OCI-LY7 (cell line): ENCODE data around the gene PRR20A. TPM values are rescaled to one million over a fixed set of nuclear protein-coding genes. Genes with fewer than 3 reads are reported as not detected.
"Not testable (repeated sequence)": the region's sequence is repeated elsewhere in the genome, so short reads cannot be mapped to it uniquely, and the experiment has no call there.

Experiments
- Bru-seq: library from RNA; stranded (reverse); fragments of 400-500 nt; gene quantifications from one replicate; lab custom pipeline; 2021; lab: Mats Ljungman, UMichigan
- BruChase-seq, 2 experiments: library from RNA; stranded (reverse); fragments of 400-500 nt; gene quantifications; one replicate each; lab custom pipeline; 2021; lab: Mats Ljungman, UMichigan
- BruUV-seq: library from RNA; stranded (reverse); fragments of 400-500 nt; replicated peaks from 2 replicates; lab custom pipeline; 2021; lab: Mats Ljungman, UMichigan
- CTCF ChIA-PET: fragments of 300-600 bp; sonication (Branson Sonifier 250); formaldehyde crosslinking; loops from one replicate; lab custom pipeline; 2022; ENCODE audit warnings: antibody characterized with exemption; ENCODE audit not compliant: unreplicated experiment; lab: Charles Lee
- POLR2A ChIA-PET: fragments of 300-600 bp; sonication (Branson Sonifier 250); formaldehyde crosslinking; loops from one replicate; lab custom pipeline; 2022; ENCODE audit warnings: antibody characterized with exemption; lab: Charles Lee
- DNase-seq: peaks from one replicate; pipeline ENCODE4 v3.0.0-alpha.2; 2015; ENCODE audit warnings: low spot score
- H2AFZ ChIP-seq: fragments of 200-600 bp; sonication (generic), shearing (Covaris generic); 2 replicates; pipeline ENCODE4 v1.6.1; 2014; ENCODE audit warnings: mild to moderate bottlenecking, antibody characterized with exemption, low read length, moderate library complexity
- H3K27ac ChIP-seq: fragments of 200-600 bp; sonication (generic); 2 replicates; pipeline ENCODE4 v1.5.1; 2014; ENCODE audit warnings: mixed run types, low read depth, mild to moderate bottlenecking, moderate library complexity, low read length, inconsistent platforms; ENCODE audit not compliant: poor library complexity, severe bottlenecking
- H3K36me3 ChIP-seq: fragments of 200-600 bp; sonication (generic); 2 replicates; pipeline ENCODE4 v1.6.1; 2014; ENCODE audit warnings: mild to moderate bottlenecking, antibody characterized with exemption, low read length, moderate library complexity, mixed read lengths; ENCODE audit not compliant: insufficient read depth
- H3K4me1 ChIP-seq: fragments of 200-600 bp; sonication (generic); 2 replicates; pipeline ENCODE4 v1.5.1; 2014; ENCODE audit warnings: mild to moderate bottlenecking, low read length; ENCODE audit not compliant: insufficient read depth, poor library complexity, severe bottlenecking
- H3K4me2 ChIP-seq: fragments of 200-600 bp; sonication (generic); 2 replicates; pipeline ENCODE4 v1.6.1; 2014; ENCODE audit warnings: mild to moderate bottlenecking, low read length
- H3K4me3 ChIP-seq: fragments of 200-600 bp; sonication (generic); 2 replicates; pipeline ENCODE4 v1.5.1; 2014; ENCODE audit warnings: mild to moderate bottlenecking, low read depth, low read length; ENCODE audit not compliant: poor library complexity, severe bottlenecking
- H3K79me2 ChIP-seq: fragments of 200-600 bp; sonication (generic); 2 replicates; pipeline ENCODE4 v1.6.1; 2016; ENCODE audit warnings: low read depth, mild to moderate bottlenecking, low read length, moderate library complexity, mixed read lengths; ENCODE audit not compliant: insufficient read depth
- H3K9me2 ChIP-seq: fragments of 200-600 bp; sonication (generic); 2 replicates; pipeline ENCODE4 v1.6.1; 2016; ENCODE audit warnings: mild to moderate bottlenecking, low read length, mixed read lengths; ENCODE audit not compliant: insufficient read depth
- H3K9me3 ChIP-seq: fragments of 200-600 bp; sonication (generic); 2 replicates; pipeline ENCODE4 v1.6.1; 2014; ENCODE audit warnings: mild to moderate bottlenecking, mixed run types, low read length, mixed read lengths
- H4K20me1 ChIP-seq: fragments of 200-600 bp; sonication (generic); 2 replicates; pipeline ENCODE4 v1.6.1; 2014; ENCODE audit warnings: mild to moderate bottlenecking, antibody characterized with exemption, low read length, moderate library complexity, mixed read lengths; ENCODE audit not compliant: insufficient read depth
- EZH2phosphoT487 ChIP-seq: fragments of 200-600 bp; sonication (generic); IDR thresholded peaks from 2 replicates; pipeline ENCODE4 v1.6.1; 2018; ENCODE audit warnings: low read depth, borderline replicate concordance, mild to moderate bottlenecking, mixed run types, antibody characterized with exemption, low read length, moderate library complexity, mixed read lengths
- intact Hi-C: fragments of 100-400 bp; cut with micrococcal nuclease; formaldehyde crosslinking; loops from one replicate; pipeline ENCODE4 v1.10.0; 2022; ENCODE audit not compliant: unreplicated experiment
- long read RNA-seq: library from polyadenylated mRNA; stranded (forward); transcript quantifications from one replicate; pipeline ENCODE4 v2.0.0, GENCODE V29; 2022
- total RNA-seq, 2 experiments: library from RNA; depleted of rRNA in 1 of 2; stranded (reverse); fragments of >200 nt in 1 of 2; shearing (Covaris generic) in 1 of 2; gene quantifications; 2 replicates each; pipeline ENCODE4 v1.2.3, GENCODE V29; 2014 to 2022
- TF ChIP-seq, protein P1 (sequence below): fragments of 200-600 bp; sonication (generic); conservative IDR thresholded peaks from 2 replicates; pipeline ENCODE4 v1.5.1; 2014; ENCODE audit warnings: mild to moderate bottlenecking, antibody characterized with exemption, low read length, moderate library complexity, mixed read lengths

The PRR20A gene
- total RNA-seq (2014; rRNA removed; shearing (Covaris generic)), result not detected in 2 replicates
- not detected in 2 replicates for total RNA-seq (2022)
- not detected for Bru-seq, nascent RNA
- BruChase-seq, experiment 1, labeled RNA remaining after a 6-hour chase, result not detected
- BruChase-seq, experiment 2, labeled RNA remaining after a 2-hour chase, result not detected
- long read RNA-seq, result 0 reads

DNA sequence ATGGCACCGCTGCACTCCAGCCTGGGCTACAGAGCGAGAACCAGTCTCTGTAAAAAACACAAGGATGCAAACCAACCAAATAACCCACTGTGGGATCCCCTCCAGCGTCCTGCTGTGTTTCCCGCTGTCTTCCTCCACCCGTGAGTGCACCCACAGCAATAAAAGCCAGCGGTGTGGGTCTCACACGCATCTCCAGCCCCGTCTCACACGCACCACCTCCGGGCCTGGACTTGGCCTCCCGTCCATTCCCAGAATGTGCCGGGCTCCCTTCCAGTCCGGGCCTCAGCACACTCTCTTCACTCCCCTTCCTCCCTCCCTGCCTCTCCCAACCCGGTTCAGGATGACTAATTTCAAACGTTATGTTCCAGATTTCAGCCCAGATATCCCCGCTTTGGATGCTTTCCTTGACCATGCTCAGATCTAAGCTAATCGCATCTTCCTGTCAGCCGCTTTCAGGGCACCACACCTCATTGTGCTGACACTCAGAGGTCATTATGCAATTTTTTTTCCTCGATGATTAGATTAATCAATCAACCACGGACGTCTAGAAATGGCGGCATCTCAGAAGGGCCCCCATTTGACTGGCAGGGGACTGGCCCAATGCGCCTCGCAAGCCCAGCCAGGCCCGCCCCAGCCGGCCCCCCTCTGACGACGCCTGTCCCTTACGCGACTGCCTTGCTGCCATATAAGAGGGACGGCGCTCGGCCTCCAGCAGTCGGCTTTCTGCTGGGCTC lies at the start of gene PRR20A:
TSS of gene PRR20A (plus strand) at position 684 of the 734 bp plus-strand sequence. CDS start 387 bp downstream, outside the sequence.
- H3K36me3 ChIP-seq, H3K9me2 ChIP-seq, H3K4me3 ChIP-seq, H3K27ac ChIP-seq, CTCF ChIA-PET, BruUV-seq, H3K79me2 ChIP-seq, H3K4me2 ChIP-seq, H3K9me3 ChIP-seq, H2AFZ ChIP-seq, H3K4me1 ChIP-seq, H4K20me1 ChIP-seq, intact Hi-C loops, DNase-seq, POLR2A ChIA-PET: not testable (repeated sequence)

DNA sequence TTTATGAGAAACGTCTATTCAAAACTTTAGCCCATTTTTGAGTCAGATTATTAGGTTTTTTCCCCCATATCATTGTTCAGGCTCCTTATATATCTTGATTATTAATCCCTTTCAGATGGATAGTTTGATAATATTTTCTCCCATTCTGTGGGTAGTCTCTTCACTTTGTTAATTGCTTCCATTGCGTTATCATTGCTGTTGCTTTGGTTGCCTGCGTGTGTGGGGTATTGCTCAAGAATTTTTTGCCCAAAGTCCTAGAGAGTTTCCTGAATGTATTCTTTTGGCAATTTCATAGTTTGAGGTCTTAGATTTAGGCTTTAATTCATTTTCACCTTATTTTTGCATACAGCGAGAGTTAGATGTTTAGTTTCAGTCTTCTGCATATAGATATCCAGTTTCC lies 25.8 kb upstream of the PRR20A start:
- Histone ChIP-seq H3K27ac (no peak overlapping the region), H4K20me1 (no peaks in the 10 kb centered on the region), H3K9me2 (no peaks in the 10 kb centered on the region), H2AFZ (no peak overlapping the region), H3K36me3 (no peaks in the 10 kb centered on the region), H3K4me1 (no peaks in the 10 kb centered on the region), H3K4me3 (no peak overlapping the region), H3K79me2 (no peaks in the 10 kb centered on the region), H3K4me2 (no peak overlapping the region), H3K9me3 (0 out of 2 replicates have a peak, but pooled peaks cover 9% of the 10 kb centered on the region)
- DNase-seq, result no peak
- CTCF ChIA-PET, result no interaction called here
- POLR2A ChIA-PET, result no interaction called here
- intact Hi-C loops, result no loop called here
- no peak for TF ChIP-seq EZH2phosphoT487
- TF ChIP-seq, protein P1, sequence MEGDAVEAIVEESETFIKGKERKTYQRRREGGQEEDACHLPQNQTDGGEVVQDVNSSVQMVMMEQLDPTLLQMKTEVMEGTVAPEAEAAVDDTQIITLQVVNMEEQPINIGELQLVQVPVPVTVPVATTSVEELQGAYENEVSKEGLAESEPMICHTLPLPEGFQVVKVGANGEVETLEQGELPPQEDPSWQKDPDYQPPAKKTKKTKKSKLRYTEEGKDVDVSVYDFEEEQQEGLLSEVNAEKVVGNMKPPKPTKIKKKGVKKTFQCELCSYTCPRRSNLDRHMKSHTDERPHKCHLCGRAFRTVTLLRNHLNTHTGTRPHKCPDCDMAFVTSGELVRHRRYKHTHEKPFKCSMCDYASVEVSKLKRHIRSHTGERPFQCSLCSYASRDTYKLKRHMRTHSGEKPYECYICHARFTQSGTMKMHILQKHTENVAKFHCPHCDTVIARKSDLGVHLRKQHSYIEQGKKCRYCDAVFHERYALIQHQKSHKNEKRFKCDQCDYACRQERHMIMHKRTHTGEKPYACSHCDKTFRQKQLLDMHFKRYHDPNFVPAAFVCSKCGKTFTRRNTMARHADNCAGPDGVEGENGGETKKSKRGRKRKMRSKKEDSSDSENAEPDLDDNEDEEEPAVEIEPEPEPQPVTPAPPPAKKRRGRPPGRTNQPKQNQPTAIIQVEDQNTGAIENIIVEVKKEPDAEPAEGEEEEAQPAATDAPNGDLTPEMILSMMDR, result no peak
- no TSS peak for BruUV-seq

GRCh38 chr13:57123681-57124080 lies 17.0 kb upstream of the PRR20A start:
- TF ChIP-seq, protein P1, result no peak
- TF ChIP-seq EZH2phosphoT487, result no peak
- no peaks in the 10 kb centered on the region for H3K9me2 ChIP-seq
- CTCF ChIA-PET, result no interaction called here
- no peaks in the 10 kb centered on the region for H3K36me3 ChIP-seq
- H4K20me1 ChIP-seq, result no peaks in the 10 kb centered on the region
- no peak overlapping the region for H3K27ac ChIP-seq
- POLR2A ChIA-PET, result no interaction called here
- BruUV-seq, result no TSS peak
- no peak overlapping the region for H3K4me3 ChIP-seq
- H2AFZ ChIP-seq, result no peak overlapping the region
- 0 out of 2 replicates have a peak, but pooled peaks cover 4% of the 10 kb centered on the region for H3K9me3 ChIP-seq
- no peak for DNase-seq
- H3K79me2 ChIP-seq, result no peaks in the 10 kb centered on the region
- no peak overlapping the region for H3K4me2 ChIP-seq
- no peaks in the 10 kb centered on the region for H3K4me1 ChIP-seq
- intact Hi-C loops, result no loop called here
